Astrocyte (in vitro differentiated cells and primary cell): ENCODE results near the gene IFT88. TPM values are rescaled to one million over a fixed set of nuclear protein-coding genes. Genes with fewer than 3 reads are reported as not detected.

Source experiments
- DNase-seq: peaks from one replicate; pipeline ENCODE4 v3.0.0-alpha.2; 2010; ENCODE audit warnings: low read depth
- FAIRE-seq: peaks from 2 replicates; lab custom pipeline; 2011; peaks lifted over from hg19 to GRCh38; lab: Jason Lieb, UNC
- H2AFZ ChIP-seq: 2 replicates; pipeline ENCODE4 v1.6.0; 2012; ENCODE audit warnings: low read depth, low read length, inconsistent platforms
- H3K27ac ChIP-seq: 2 replicates; pipeline ENCODE4 v1.5.1; 2011; ENCODE audit warnings: low read depth, low read length, inconsistent platforms
- H3K27me3 ChIP-seq: 2 replicates; pipeline ENCODE4 v1.6.0; 2011; ENCODE audit warnings: low read length, inconsistent platforms; ENCODE audit not compliant: insufficient read depth
- H3K36me3 ChIP-seq: 2 replicates; pipeline ENCODE4 v1.5.1; 2011; ENCODE audit warnings: low read length, inconsistent platforms; ENCODE audit not compliant: insufficient read depth
- H3K4me1 ChIP-seq: 2 replicates; pipeline ENCODE4 v1.5.1; 2011; ENCODE audit warnings: low read length, inconsistent platforms; ENCODE audit not compliant: insufficient read depth
- H3K4me2 ChIP-seq: 2 replicates; pipeline ENCODE4 v1.6.0; 2012; ENCODE audit warnings: low read length, inconsistent platforms
- H3K4me3 ChIP-seq: 2 replicates; pipeline ENCODE4 v1.5.1; 2011; ENCODE audit warnings: low read depth, mild to moderate bottlenecking, low read length, inconsistent platforms; ENCODE audit not compliant: insufficient read depth
- H3K79me2 ChIP-seq: 2 replicates; pipeline ENCODE4 v1.6.0; 2012; ENCODE audit warnings: mild to moderate bottlenecking, low read length, inconsistent platforms; ENCODE audit not compliant: insufficient read depth
- H3K9ac ChIP-seq: 2 replicates; pipeline ENCODE4 v1.6.0; 2012; ENCODE audit warnings: mild to moderate bottlenecking, low read length, inconsistent platforms
- H3K9me3 ChIP-seq: 2 replicates; pipeline ENCODE4 v1.5.1; 2012; ENCODE audit warnings: low read depth, mild to moderate bottlenecking, low read length, inconsistent platforms; ENCODE audit not compliant: insufficient read depth
- H4K20me1 ChIP-seq: 2 replicates; pipeline ENCODE4 v1.6.0; 2012; ENCODE audit warnings: low read length, inconsistent platforms; ENCODE audit not compliant: insufficient read depth
- H3K27ac Mint-ChIP-seq: one replicate; pipeline ENCODE4 v1.8.0; 2021; ENCODE audit warnings: mild to moderate bottlenecking, mixed read lengths; ENCODE audit not compliant: unreplicated experiment
- H3K27me3 Mint-ChIP-seq: one replicate; pipeline ENCODE4 v1.8.0; 2021; ENCODE audit warnings: low read depth, mixed read lengths; ENCODE audit not compliant: unreplicated experiment
- H3K36me3 Mint-ChIP-seq: one replicate; pipeline ENCODE4 v1.8.0; 2021; ENCODE audit warnings: low read depth, mixed read lengths; ENCODE audit not compliant: unreplicated experiment
- H3K4me1 Mint-ChIP-seq: one replicate; pipeline ENCODE4 v1.8.0; 2021; ENCODE audit warnings: low read depth, mixed read lengths; ENCODE audit not compliant: unreplicated experiment
- H3K4me3 Mint-ChIP-seq: one replicate; pipeline ENCODE4 v1.8.0; 2021; ENCODE audit warnings: mild to moderate bottlenecking, moderate library complexity, mixed read lengths; ENCODE audit not compliant: unreplicated experiment
- H3K9me3 Mint-ChIP-seq: one replicate; pipeline ENCODE4 v1.8.0; 2021; ENCODE audit warnings: mild to moderate bottlenecking, mixed read lengths; ENCODE audit not compliant: unreplicated experiment
- CTCF ChIP-seq: IDR thresholded peaks from 2 replicates; pipeline ENCODE4 v1.5.1; 2011; ENCODE audit warnings: low read depth, mild to moderate bottlenecking, inconsistent platforms, low read length, moderate library complexity; ENCODE audit not compliant: insufficient read depth
- EZH2 ChIP-seq: IDR thresholded peaks from 2 replicates; pipeline ENCODE4 v1.6.1; 2012; ENCODE audit warnings: mild to moderate bottlenecking, low read length, inconsistent platforms; ENCODE audit not compliant: insufficient read depth
- total RNA-seq: library from RNA; stranded (reverse); gene quantifications from 2 replicates; pipeline ENCODE4 v1.2.1, GENCODE V29; 2021

Gene IFT88
- total RNA-seq, 1 donor from 2014 or later, result 7.6 TPM

GRCh38 chr13:20534038-20534608 lies 32.8 kb upstream of the IFT88 start:
- FAIRE-seq, result no peak
- TF ChIP-seq CTCF (no peak), EZH2 (no peak)
- H3K4me1 ChIP-seq, result no peaks in the 10 kb centered on the region
- H4K20me1 ChIP-seq, result no peaks in the 10 kb centered on the region
- no peaks in the 10 kb centered on the region for H3K27me3 ChIP-seq
- Mint-ChIP-seq H3K27me3 (peaks cover under 1% of the 10 kb centered on the region), H3K4me1 (no peaks in the 10 kb centered on the region), H3K4me3 (no peak overlapping the region), H3K27ac (no peak overlapping the region), H3K9me3 (peaks cover 7% of the 10 kb centered on the region), H3K36me3 (no peaks in the 10 kb centered on the region)
- H3K27ac ChIP-seq, result no peak overlapping the region
- H3K9ac ChIP-seq, result no peak overlapping the region
- H3K79me2 ChIP-seq, result no peaks in the 10 kb centered on the region
- no peak overlapping the region for H3K4me2 ChIP-seq
- H3K4me3 ChIP-seq, result no peak overlapping the region
- H2AFZ ChIP-seq, result no peak overlapping the region
- no peaks in the 10 kb centered on the region for H3K9me3 ChIP-seq
- H3K36me3 ChIP-seq, result no peaks in the 10 kb centered on the region
- no peak for DNase-seq

GRCh38 chr13:20536992-20537391 lies 30.0 kb upstream of the IFT88 start:
- Mint-ChIP-seq H3K27ac (no peak overlapping the region), H3K4me3 (no peak overlapping the region), H3K9me3 (peaks cover 5% of the 10 kb centered on the region), H3K36me3 (no peaks in the 10 kb centered on the region), H3K27me3 (no peaks in the 10 kb centered on the region), H3K4me1 (no peaks in the 10 kb centered on the region)
- no peak for FAIRE-seq
- no peak overlapping the region for H3K4me2 ChIP-seq
- no peaks in the 10 kb centered on the region for H3K4me1 ChIP-seq
- H3K4me3 ChIP-seq, result no peak overlapping the region
- no peak overlapping the region for H2AFZ ChIP-seq
- H3K9ac ChIP-seq, result no peak overlapping the region
- H3K36me3 ChIP-seq, result no peaks in the 10 kb centered on the region
- no peak overlapping the region for H3K27ac ChIP-seq
- H3K9me3 ChIP-seq, result no peaks in the 10 kb centered on the region
- TF ChIP-seq EZH2 (no peak), CTCF (no peak)
- no peaks in the 10 kb centered on the region for H4K20me1 ChIP-seq
- DNase-seq, result no peak
- H3K79me2 ChIP-seq, result no peaks in the 10 kb centered on the region
- no peaks in the 10 kb centered on the region for H3K27me3 ChIP-seq

GRCh38 chr13:20544201-20544923 lies 22.6 kb upstream of the IFT88 start:
- H2AFZ ChIP-seq, result no peak overlapping the region
- H3K9me3 ChIP-seq, result no peaks in the 10 kb centered on the region
- H3K27ac ChIP-seq, result no peak overlapping the region
- Mint-ChIP-seq H3K36me3 (no peaks in the 10 kb centered on the region), H3K4me1 (no peaks in the 10 kb centered on the region), H3K27ac (no peak overlapping the region), H3K9me3 (no peaks in the 10 kb centered on the region), H3K27me3 (peaks cover 2% of the 10 kb centered on the region), H3K4me3 (no peak overlapping the region)
- H3K9ac ChIP-seq, result no peak overlapping the region
- no peak overlapping the region for H3K4me3 ChIP-seq
- DNase-seq (no peak), FAIRE-seq (no peak)
- H3K79me2 ChIP-seq, result no peaks in the 10 kb centered on the region
- no peaks in the 10 kb centered on the region for H3K27me3 ChIP-seq
- no peak for TF ChIP-seq CTCF
- TF ChIP-seq EZH2, result no peak
- no peak overlapping the region for H3K4me2 ChIP-seq
- H3K4me1 ChIP-seq, result no peaks in the 10 kb centered on the region
- H3K36me3 ChIP-seq, result no peaks in the 10 kb centered on the region
- no peaks in the 10 kb centered on the region for H4K20me1 ChIP-seq
